GM19099 (cell line): ENCODE results near the gene CDH20.

Experiments used
- POLR2A ChIP-seq: IDR thresholded peaks from 3 replicates; pipeline ENCODE4 v1.6.1; 2011; ENCODE audit warnings: low read depth; ENCODE audit not compliant: insufficient read length; ENCODE audit errors: extremely low read depth

Gene CDH20

DNA sequence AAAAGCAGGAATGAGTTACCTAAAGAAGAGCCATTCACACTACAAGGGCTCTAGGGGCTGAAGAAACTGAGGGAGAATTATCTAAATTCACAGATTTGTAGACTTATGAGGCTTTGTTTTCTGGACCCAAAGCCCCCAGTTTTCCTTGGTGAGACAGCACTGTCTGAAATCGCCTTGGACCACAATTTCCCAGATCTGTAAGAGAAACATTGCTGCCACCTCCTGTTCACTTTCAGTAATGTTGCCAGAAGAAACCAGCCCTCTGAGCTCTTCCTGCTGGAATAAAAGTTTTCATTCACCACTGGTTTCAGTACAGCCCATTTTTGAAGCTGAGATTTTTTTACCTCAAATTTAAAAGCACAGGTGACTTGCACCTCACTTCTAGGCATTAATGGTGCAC, 169.2 kb downstream of the CDH20 start:
- TF ChIP-seq POLR2A: no peak

DNA sequence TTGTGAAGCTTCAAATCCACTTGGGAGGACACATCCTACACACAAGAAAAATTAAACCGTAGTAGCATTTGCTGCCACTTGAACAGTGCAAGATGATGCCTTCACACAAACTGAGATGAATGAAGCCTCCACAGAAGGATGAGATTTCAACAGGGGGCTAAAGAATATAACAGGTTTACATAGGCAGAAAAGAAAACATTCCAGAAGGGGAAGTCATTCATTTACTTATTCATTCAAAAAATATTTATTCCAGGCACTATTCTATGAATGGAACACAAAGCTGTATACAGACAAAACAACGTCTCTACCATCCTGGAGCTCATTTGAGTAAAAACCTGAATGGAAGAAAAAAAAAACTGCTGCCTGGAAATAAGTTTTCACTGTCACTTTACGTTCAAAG, 170.5 kb downstream of the CDH20 start:
- no peak for TF ChIP-seq POLR2A

DNA sequence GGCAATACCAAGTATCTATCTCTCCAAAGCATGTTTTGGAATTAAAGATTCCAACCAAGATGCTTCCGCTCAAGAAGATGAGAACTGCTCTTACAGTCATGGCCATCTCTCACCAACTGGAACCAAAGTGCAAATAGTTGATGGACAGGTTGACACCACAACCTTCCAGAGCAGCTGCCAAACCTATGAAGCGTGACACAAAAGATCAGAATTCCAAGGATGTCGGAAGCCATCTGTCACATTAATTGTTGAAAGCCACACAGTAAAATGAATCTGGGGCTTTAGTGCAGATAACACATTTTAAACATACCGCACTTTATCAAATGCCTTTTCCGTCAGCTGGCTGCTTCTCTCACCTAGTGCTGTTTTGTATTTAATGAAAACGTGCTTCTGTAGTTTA, 195.7 kb downstream of the CDH20 start:
- TF ChIP-seq POLR2A: no peak

DNA sequence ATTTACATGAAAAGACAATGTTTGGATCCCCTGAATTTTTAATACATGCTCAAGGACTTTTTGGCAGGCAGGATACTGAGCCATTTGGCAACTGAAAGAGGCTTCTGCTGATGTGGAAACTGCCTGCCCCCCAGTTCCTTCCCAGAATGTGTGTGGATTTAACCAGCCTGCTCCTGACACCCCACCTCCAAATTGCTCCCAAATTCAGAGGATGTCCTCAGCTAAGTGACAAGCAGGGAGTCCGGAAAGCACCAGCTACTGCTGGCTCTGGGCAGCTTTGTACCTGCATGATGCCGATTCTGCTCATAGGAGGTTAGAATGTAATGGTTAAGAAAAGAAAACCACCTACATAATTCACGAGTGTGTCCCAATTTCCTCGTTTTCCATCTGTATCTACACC, 197.5 kb downstream of the CDH20 start:
- TF ChIP-seq POLR2A: no peak

DNA sequence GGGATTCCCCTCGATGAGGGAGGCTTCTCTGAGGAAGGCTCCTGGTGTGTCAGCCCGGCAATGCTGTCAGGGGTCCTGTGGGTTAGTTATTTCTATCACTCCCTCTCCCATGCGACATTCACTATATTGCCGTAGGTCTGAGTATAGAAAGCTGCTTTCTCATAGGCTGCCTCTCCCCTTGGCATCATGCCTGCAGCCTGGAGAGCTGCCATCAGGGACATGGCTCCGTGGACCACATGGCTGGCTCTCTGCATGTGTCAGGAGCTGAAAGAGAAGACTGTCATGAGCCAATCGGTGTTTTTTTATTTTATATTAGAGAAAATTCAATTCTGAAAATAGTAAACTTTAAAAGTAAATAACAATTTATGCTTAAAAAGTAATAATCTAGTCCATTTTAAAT, 198.0 kb downstream of the CDH20 start:
- TF ChIP-seq POLR2A: no peak

DNA sequence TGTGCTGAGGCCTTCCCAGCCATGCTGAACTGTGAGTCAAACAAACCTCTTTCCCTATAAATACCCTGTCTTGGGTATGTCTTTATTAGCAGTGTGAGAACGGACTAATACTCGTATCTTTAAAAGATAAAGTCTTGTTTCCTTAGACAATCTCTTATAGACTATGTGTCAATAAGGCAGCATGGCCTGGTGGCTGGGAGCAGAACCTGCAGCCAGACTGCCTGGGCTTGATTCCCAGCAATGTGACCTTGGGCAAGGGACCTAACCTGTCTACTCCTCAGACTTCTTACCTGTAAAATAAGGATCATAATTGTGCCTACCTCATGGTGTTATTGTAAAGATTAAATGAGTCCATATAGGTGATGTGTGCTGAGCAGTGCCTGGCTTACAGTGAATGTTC, 198.7 kb downstream of the CDH20 start:
- TF ChIP-seq POLR2A: no peak

DNA sequence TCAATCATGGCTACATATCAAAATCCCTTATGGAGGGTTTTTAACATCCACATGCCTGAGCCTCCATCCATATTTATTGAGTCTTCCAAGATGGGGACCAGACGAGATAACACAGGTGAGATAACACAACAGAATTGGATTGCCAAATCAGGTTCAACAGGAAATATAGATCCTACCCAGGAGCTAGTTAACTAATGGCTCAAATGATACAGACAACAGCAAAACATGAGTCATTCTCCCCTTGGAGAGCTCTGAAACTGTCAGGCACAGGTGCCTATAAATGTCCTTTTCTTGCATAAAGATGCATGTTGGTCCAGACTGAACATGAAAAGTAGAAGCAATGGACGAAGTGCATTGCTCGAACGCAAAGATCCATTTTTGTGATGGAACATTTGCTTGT, 202.2 kb downstream of the CDH20 start:
- TF ChIP-seq POLR2A: no peak

DNA sequence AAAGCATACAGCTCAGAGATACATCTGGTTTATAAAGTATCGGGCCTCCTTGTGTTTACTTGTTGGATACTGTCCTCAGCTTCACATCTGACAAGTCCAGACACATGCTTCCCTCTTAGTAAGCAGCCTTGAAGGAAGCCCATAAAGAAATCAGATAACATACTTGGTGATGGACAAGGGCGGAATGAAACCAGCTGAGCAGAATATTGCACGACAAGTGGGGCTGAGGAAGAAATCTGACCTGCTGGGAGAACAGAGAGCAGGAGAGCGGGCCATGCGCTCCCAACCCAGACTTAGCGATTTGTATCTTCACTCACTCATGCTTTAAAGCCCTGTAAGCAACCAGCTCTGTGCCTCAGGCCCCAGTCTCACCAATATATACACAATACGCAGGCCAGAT, 208.4 kb downstream of the CDH20 start:
- TF ChIP-seq POLR2A: no peak

DNA sequence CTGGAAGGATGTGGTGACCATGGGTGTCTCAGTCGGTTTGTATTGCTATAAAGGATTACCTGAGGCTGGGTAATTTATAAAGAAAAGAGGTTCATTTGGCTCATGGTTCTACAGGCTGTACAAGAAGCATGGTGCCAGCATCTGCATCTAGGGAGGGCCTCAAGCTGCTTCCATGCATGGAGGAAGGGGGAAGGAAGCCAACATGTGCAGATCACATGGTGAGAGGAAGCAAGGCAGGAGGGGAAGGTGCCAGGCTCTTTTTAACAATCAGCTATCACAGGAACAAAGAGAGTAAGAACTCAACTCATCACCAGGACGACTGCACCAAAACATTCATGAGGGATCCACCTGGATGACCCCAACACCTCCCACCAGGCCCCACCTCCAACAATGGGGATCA, 209.4 kb downstream of the CDH20 start:
- no peak for TF ChIP-seq POLR2A

DNA sequence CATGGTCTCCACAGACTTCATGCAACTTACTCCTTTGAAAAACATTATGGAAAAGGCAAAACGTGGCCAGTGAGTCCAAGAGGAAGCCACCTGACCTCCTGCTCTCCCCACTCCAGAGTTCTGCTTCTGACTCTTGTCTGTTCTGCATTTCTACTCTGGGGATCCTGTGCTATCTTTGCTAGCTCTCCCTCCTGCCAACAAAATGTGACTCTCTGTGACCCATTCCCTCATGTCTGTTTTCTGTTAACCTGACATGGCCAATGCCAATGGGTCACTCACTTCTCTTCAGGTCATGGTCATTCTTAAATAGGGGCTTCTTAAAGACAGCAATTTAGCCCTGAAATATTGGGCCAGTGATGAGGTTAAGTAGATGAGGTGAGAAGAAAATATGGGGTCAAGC, 210.3 kb downstream of the CDH20 start:
- TF ChIP-seq POLR2A: no peak

DNA sequence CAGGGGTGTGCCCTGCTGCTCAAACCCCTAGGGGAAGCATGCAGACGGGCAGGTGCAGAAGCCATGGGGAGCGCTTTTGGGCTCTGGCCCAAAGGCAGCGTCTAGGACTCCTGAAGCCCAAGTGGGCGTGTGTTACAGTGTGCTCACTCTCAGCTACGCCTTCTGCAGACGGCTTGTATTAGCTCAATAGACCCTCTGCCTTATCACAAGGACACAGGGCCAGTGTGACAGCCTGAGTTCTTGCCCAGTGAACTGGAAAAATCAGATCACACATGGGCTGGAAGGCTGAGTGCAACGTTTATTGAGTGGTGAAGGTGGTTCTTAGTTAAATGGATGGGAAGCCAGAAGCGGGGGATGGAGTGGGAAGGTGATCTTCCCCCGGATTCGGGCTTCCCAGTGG, 210.9 kb downstream of the CDH20 start:
- no peak for TF ChIP-seq POLR2A

DNA sequence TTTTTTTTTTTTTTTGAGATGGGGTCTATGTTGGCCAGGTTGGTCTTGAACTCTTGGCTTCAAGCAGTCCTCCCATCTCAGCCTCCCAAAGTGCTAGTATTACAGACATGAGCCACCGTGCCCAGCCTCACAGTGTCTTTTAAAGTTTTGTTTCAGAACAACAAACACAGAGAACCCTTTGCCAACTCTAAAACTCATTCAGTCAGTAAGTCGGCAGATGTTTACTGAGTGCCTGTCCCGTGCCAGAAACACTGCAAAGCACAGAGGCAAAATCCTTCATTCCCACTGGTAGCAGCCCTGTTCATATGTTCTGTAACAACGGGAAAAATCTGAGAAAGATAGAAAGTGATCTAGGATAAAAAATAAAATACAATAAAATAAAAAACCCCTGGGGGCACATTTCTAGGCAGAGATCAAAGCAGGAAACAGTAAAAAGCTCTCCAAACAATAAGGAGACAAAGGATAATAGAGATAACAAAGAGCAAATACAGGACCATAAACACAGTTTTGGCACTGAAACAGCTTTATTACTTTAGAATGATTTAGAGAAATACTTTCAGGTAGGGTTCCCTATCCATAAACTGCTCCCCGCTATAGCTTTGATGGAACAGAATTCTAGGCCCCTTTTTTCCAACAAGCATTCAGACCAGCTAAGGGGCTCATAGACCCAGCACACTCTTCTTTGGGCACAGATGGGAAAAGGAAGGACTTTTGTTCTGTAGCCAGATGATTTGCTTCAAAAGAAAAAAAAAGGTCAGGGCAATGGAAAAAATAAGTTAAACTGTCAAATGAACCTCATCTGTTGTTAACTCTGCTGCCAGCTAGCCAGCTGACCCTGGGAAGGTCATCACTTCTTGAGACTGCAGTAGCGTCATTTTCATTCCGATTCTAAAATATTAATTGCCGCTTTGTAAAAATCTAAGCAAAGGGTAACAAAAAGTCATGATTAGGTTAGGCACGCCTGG, 212.3 kb downstream of the CDH20 start:
- TF ChIP-seq POLR2A: no peak

DNA sequence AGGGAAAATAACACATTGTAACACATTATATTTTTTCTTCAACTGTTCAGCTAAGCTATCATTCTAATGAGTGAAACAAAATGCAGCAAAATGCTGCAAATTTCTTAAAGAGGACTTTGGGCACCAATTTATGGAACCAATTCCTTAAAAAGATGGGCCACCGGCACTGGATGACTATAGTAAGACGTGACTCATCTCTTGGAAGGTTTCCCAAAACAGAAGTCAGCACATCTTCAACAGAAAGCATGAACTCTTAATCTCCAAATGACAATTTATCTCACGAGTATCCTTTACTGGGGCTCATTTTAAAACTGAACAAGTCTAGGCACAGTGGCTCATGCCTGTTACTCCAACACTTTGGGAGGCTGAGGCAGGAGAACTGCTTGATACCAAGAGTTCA, 213.4 kb downstream of the CDH20 start:
- no peak for TF ChIP-seq POLR2A

DNA sequence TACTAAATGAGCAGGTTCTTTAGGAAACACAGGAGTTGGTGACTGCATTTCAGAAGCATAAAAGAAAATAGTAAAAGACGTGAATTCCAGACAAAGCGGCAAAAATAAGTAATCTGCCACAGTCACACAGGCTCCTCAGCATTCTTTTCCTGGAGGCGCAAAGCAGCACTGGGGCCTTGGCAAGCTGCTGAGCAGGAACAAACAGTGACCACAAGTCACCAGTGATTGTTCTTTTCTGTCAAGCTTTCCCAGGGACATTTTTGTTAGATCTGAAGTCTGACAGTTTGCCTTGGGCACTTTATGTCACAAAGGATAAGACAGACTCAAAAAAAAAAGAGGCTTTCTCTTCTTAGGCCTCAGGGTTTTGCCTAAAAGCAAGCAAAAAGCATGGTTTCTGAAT, 216.2 kb downstream of the CDH20 start:
- no peak for TF ChIP-seq POLR2A

DNA sequence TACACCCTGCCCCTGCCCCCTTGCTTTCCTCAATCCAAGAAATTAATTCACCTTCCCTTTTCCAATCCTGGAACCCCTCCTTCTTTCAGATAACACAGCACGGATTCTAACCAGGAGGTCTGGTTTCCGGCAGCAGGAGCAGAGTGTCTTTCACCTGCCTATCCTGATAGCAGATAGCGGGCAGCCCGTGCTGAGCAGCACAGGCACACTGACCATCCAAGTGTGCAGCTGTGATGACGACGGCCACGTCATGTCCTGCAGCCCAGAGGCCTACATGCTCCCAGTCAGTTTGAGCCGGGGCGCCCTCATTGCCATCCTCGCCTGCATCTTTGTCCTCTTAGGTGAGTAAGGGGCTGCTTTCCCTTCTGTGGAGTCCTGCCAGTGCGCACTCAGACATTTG, 216.7 kb downstream of the CDH20 start:
- no peak for TF ChIP-seq POLR2A

DNA sequence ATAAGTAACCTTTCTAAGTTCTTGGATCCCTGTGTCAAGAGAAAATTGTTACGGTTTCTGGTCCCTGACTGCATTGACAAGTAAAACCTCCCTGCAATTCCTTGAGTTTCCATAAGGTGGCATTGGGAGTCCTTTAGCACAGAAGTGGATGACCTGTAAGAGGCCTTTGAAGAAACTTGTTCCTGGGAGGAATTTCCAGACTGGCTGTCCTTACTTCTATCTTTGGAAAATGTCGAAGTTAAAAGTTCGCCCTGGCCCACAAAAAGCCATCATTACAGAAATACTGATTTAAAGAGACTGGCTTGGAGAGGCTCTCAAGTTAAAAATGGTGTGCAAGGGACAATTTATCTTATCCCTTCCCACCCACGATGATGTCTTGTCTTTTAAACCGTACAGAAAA, 218.4 kb downstream of the CDH20 start:
- TF ChIP-seq POLR2A: no peak

DNA sequence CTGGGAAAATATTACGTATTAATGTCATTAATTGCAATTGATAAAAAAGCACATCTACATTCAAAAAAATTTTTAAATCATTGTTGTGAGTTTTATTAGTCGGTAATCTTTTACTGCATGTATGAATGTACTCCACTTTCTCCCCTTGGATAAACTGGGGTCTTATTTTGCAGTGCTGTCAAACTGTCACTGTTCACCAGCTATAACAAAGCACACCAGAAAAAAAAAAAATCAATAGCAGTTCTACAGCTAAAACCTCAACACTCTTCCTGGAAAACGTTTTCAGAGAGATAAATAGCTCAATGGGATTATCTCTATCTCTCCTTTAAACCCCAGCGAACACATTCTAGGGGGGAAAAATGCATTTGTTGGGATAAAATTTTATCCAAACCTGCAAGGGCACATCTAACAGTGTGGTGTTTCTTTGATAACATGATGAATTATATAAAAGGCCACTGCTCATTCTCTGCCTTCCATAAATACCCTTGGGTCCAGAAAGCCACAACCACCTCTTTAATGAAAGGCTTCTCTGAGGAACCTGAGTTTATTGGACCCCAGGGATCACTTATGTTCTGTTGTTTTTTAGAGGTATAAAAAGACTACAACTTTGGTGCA, 219.9 kb downstream of the CDH20 start:
- TF ChIP-seq POLR2A: no peak

DNA sequence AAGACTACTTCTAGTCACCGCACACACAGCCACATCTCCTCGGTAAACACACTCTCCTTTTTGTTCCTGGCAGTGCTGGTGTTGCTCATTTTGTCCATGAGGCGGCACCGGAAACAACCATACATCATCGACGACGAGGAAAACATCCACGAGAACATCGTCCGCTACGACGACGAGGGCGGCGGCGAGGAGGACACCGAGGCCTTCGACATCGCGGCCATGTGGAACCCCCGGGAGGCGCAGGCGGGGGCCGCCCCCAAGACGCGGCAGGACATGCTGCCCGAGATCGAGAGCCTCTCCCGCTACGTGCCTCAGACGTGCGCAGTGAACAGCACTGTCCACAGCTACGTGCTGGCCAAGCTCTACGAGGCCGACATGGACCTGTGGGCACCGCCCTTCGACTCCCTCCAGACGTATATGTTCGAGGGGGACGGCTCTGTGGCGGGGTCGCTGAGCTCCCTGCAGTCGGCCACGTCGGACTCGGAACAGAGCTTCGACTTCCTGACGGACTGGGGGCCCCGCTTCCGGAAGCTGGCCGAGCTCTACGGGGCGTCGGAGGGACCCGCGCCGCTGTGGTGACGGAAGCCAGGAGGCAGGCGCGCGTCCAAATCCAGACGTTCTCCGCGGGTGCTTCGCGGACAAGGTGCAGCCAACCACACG, 221.0 kb downstream of the CDH20 start:
- TF ChIP-seq POLR2A: no peak
